OCI-LY1 (cell line): ENCODE data around the gene GSTM2.

ENCODE experiments used
- EZH2 ChIP-seq: fragments of 200-600 bp; sonication (generic), shearing (Covaris generic); IDR thresholded peaks from 2 replicates; pipeline ENCODE4 v1.8.0; 2017; ENCODE audit warnings: borderline replicate concordance, mixed run types, mild to moderate bottlenecking, antibody characterized with exemption, low read length, moderate library complexity, mixed read lengths
- TF ChIP-seq, protein P1 (sequence below): fragments of 200-600 bp; sonication (generic), shearing (Covaris generic); IDR thresholded peaks from 2 replicates; pipeline ENCODE4 v1.5.1; 2017; ENCODE audit warnings: mild to moderate bottlenecking, antibody characterized with exemption, low read length, moderate library complexity, mixed read lengths

DNA sequence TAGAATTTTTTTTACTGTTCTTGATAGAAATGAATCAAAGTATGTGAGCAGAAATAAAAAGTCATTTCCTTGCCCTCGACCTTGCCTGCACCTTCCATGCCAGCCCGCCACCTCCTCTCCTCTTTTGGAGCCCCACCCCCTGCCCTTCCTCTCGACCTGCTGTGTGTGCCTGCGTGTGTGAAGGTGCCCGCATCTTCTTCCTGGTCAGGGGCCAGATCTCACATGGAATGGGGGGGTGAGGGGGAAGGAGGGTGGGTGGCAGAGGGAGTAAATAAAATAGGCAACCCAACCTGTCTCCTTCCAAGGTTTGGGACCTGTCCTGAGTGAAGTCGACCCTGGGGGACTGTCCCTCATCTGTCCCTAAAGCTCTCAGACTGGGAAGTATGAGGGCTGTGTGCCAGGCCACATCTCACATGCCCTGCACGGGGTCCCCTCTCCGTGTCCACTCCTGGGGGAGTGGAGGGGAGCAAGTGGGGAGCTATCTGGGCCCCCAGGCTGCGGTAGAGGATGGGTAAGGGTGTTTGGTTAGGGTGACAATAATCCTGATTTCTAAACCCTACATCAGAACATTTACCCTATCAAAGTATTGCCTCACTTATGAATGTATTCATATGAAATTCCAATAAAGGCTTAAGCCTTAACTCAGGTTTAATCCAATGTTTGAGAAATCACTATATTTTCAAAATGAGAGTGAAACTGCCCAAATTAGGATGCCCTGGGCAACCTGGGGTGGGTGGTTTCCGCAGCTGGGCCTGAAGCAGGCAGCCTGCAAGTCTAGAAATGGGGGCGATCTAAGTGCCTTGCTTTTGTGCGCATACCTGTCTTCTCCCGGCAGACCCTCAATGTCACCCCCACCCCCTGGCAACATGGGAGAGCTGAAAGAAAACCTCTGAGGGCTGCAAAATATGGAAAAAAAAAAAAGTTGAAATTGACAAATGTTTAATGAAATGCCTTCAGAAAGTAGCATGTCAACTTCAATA is 32.8 kb upstream of the GSTM2 start:
- TF ChIP-seq, protein P1, sequence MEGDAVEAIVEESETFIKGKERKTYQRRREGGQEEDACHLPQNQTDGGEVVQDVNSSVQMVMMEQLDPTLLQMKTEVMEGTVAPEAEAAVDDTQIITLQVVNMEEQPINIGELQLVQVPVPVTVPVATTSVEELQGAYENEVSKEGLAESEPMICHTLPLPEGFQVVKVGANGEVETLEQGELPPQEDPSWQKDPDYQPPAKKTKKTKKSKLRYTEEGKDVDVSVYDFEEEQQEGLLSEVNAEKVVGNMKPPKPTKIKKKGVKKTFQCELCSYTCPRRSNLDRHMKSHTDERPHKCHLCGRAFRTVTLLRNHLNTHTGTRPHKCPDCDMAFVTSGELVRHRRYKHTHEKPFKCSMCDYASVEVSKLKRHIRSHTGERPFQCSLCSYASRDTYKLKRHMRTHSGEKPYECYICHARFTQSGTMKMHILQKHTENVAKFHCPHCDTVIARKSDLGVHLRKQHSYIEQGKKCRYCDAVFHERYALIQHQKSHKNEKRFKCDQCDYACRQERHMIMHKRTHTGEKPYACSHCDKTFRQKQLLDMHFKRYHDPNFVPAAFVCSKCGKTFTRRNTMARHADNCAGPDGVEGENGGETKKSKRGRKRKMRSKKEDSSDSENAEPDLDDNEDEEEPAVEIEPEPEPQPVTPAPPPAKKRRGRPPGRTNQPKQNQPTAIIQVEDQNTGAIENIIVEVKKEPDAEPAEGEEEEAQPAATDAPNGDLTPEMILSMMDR, result no peak
- no peak for TF ChIP-seq EZH2
